ENCODE results near the gene OTUB2.

DNA sequence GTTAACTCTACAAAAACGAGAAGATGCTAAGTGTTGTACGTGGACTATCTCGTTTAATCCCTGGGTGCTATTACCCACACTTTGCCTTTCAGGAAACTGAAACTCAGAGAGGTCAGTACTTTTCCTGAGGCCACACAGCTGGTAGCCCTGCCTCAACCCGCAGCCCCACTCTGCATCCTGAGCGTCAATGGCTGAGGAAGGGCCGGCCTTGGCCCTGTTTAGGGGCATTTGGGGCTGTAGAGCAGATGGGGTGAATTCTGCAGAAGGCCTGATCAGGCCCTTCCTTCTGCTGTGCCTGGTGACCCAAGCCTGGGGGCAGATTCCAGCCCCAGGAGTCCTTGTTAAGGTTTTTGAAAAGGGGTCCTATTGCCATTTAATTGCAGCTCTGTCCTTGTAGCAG lies 32.8 kb upstream of the OTUB2 start:
- TF ChIP-seq, protein P1, sequence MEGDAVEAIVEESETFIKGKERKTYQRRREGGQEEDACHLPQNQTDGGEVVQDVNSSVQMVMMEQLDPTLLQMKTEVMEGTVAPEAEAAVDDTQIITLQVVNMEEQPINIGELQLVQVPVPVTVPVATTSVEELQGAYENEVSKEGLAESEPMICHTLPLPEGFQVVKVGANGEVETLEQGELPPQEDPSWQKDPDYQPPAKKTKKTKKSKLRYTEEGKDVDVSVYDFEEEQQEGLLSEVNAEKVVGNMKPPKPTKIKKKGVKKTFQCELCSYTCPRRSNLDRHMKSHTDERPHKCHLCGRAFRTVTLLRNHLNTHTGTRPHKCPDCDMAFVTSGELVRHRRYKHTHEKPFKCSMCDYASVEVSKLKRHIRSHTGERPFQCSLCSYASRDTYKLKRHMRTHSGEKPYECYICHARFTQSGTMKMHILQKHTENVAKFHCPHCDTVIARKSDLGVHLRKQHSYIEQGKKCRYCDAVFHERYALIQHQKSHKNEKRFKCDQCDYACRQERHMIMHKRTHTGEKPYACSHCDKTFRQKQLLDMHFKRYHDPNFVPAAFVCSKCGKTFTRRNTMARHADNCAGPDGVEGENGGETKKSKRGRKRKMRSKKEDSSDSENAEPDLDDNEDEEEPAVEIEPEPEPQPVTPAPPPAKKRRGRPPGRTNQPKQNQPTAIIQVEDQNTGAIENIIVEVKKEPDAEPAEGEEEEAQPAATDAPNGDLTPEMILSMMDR (optimal IDR thresholded peaks at IDR 0.05 in 1 of 3, IDR thresholded peaks at IDR 0.05 in 1 of 3, conservative IDR thresholded peaks at IDR 0.05 in 1 of 3; ENCODE audit: extremely low read depth in 1 of 3, insufficient read depth in 2 of 3, low read length in 3 of 3), result no peak
- TF ChIP-seq EZH2 (IDR thresholded peaks at IDR 0.05; ENCODE audit: low read length), result no peak
